PFSK-1 (cell line): ENCODE measurements around the gene CCDC124.

Experiments used
- FOXP2 ChIP-seq: optimal IDR thresholded peaks from 2 replicates; pipeline ENCODE3; 2011; ENCODE audit warnings: borderline replicate concordance, control low read depth, inconsistent platforms; ENCODE audit not compliant: insufficient read depth; ENCODE audit errors: extremely low read length, extremely low read depth
- POLR2AphosphoS5 ChIP-seq: IDR thresholded peaks from 2 replicates; pipeline ENCODE4 v1.6.1; 2012; ENCODE audit warnings: low read depth, mild to moderate bottlenecking, control low read depth, low read length, moderate library complexity
- SIN3A ChIP-seq: IDR thresholded peaks from 2 replicates; pipeline ENCODE4 v1.6.1; 2012; ENCODE audit warnings: mild to moderate bottlenecking, low read length, moderate library complexity, borderline replicate concordance; ENCODE audit not compliant: insufficient read depth
- TAF1 ChIP-seq: IDR thresholded peaks from 2 replicates; pipeline ENCODE4 v1.6.1; 2012; ENCODE audit warnings: low read length, control low read depth, borderline replicate concordance; ENCODE audit not compliant: insufficient read depth
- TF ChIP-seq, protein P1 (sequence below), 2 experiments: IDR thresholded peaks; 2 replicates each; pipeline versions ENCODE4 v1.6.1 to v1.8.0; 2011 to 2012; ENCODE audit warnings: low read depth in 2 of 2, low read length in 2 of 2, control low read depth in 1 of 2, inconsistent platforms in 1 of 2, mild to moderate bottlenecking in 1 of 2, moderate library complexity in 1 of 2; ENCODE audit not compliant: insufficient read depth in 1 of 2

DNA sequence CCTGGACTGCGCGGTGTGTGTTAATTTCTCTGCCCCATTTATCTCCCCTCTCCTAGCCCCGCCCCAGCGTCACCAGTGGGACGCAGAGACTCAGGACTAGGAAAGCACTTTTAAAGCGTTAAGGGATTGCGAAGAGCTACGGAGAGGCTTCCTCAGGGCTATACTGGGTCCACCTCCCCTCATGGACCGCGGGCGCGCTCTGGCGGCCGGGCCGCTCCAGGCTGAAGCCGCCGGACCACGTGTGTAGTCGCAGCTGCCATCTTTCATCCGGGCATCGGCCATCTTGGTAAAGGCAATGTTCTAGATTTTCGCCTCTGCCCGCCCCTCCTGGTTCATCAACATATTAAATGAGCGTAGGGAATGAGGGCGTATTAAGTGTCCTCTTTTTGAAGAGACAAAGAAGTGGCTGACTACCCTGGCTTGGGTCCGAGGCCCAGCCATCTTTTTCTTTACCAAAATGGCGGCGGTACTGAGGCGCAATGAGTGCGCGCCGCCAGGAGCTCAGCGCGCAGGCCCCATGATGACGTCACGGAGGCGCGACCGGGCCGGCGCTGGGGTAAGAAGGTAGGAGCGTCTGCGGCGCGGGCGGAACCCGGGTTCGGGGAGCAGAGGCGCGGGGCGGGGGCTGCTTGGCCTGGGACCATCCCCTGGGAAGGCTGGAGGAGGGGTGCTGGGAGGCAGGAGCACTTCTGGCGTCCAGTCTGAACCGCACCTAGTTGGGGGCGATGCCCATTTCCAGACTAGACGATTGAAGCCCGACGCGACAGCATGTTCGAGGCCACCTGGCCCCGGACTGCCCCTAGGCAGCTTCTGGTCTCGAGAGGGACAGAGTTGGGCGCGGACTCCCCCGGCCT, at the start of gene CCDC124:
- TF ChIP-seq SIN3A, result peak; percentile 60; the same call in 1 of the 2 replicates
- TF ChIP-seq FOXP2, result peak; percentile 39
- TF ChIP-seq POLR2AphosphoS5, result peak; percentile 84
- TF ChIP-seq, protein P1, sequence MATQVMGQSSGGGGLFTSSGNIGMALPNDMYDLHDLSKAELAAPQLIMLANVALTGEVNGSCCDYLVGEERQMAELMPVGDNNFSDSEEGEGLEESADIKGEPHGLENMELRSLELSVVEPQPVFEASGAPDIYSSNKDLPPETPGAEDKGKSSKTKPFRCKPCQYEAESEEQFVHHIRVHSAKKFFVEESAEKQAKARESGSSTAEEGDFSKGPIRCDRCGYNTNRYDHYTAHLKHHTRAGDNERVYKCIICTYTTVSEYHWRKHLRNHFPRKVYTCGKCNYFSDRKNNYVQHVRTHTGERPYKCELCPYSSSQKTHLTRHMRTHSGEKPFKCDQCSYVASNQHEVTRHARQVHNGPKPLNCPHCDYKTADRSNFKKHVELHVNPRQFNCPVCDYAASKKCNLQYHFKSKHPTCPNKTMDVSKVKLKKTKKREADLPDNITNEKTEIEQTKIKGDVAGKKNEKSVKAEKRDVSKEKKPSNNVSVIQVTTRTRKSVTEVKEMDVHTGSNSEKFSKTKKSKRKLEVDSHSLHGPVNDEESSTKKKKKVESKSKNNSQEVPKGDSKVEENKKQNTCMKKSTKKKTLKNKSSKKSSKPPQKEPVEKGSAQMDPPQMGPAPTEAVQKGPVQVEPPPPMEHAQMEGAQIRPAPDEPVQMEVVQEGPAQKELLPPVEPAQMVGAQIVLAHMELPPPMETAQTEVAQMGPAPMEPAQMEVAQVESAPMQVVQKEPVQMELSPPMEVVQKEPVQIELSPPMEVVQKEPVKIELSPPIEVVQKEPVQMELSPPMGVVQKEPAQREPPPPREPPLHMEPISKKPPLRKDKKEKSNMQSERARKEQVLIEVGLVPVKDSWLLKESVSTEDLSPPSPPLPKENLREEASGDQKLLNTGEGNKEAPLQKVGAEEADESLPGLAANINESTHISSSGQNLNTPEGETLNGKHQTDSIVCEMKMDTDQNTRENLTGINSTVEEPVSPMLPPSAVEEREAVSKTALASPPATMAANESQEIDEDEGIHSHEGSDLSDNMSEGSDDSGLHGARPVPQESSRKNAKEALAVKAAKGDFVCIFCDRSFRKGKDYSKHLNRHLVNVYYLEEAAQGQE (IDR thresholded peaks at IDR 0.05; ENCODE audit: insufficient read depth in 1 of 2, low read depth in 2 of 2, low read length in 2 of 2), result peak in 1 of 2 experiments; percentile 59; a peak in 1 of 4 replicates
- no peak; the same call in 1 of the 2 replicates for TF ChIP-seq TAF1
